Stimulated activated naive CD8-positive, alpha-beta T cell treated with anti-CD3 and anti-CD28 coated beads, Interleukin-15, Interleukin-2, amounts not matched to agents 100 ng/mL and 50 ng/mL, for 24 hours (primary cell): Measurements from ENCODE around the gene ACSS1.

Source experiments
- H3K27ac Mint-ChIP-seq: one replicate; pipeline ENCODE4 v1.8.0; 2021; ENCODE audit warnings: mild to moderate bottlenecking, mixed read lengths
- H3K27me3 Mint-ChIP-seq: one replicate; pipeline ENCODE4 v1.8.0; 2021; ENCODE audit warnings: mixed read lengths
- H3K36me3 Mint-ChIP-seq: one replicate; pipeline ENCODE4 v1.8.0; 2021; ENCODE audit warnings: low read depth, mixed read lengths
- H3K4me1 Mint-ChIP-seq: one replicate; pipeline ENCODE4 v1.8.0; 2021; ENCODE audit warnings: low read depth, mixed read lengths
- H3K4me3 Mint-ChIP-seq: one replicate; pipeline ENCODE4 v1.8.0; 2021; ENCODE audit warnings: mild to moderate bottlenecking, mixed read lengths
- H3K9me3 Mint-ChIP-seq: one replicate; pipeline ENCODE4 v1.8.0; 2021; ENCODE audit warnings: mixed read lengths

ACSS1 gene

DNA sequence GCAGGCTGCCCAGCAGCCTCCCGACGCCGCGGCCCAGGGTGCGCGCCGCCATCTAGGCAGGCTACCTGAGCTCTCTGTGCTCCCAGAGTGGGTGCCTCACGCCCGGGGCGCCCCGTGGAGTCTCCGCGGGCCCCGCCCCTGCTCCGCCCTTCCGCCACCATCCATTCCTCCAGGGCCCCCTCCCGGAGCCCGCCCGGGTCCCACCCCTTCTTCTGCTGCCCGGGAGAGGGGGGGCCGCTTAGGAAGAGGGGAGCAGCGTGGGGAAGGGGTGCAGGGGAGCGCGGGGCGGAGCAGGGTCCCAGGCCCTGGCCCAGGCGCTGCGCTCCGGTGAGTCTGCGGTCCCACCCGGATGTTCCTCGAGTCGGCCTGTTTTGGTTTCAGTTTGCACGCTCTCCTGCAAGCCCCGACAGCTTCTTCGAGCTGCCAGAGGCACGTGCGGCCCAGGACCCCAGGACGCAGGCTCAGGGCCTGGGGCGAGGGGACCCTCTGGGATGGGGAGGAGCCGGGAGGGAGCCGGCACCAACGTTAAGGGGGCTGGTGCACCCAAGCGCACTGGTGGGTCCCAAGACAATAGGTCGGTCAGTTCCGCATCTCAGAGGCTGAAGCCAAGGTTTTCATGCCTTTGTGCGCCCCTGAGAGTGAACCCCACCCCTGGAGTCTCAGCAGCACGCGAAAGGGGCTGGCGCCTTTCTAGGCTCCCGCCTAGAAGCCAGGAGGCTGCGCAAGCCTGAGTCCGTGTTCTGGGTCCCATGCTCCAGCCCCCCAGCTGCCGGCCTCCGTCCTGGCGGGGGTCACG, at the start of gene ACSS1:
TSS of gene ACSS1 (minus strand) at position 89 of the 796 bp plus-strand sequence. CDS start at position 52, 37 bp downstream.
- Mint-ChIP-seq H3K4me1 (peaks cover 49% of the 10 kb centered on the region), H3K9me3 (no peaks in the 10 kb centered on the region), H3K36me3 (no peaks in the 10 kb centered on the region), H3K27ac (peak within 1 kb of the TSS; percentile 45), H3K27me3 (no peaks in the 10 kb centered on the region), H3K4me3 (peak within 1 kb of the TSS; percentile 75)

DNA sequence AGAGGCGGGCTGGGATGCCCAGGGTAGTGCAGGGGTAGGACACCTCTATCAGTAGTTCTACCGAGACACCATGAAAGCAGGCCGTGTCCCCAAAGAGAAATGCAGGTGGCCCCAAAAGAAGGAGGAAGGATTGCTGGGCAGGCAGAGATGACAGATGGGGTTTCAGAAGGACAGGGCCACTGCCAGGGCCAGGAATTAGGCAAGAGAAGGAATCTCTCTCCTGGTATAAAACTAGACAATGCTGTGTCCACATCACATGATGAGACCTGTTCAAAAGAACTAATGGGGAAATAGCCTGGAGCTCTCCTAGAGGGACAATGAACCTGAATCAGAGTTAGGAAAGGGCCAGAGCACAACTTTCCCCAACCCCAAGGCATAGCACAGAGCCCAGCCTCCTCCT, 45.6 kb upstream of the ACSS1 start:
- no peaks in the 10 kb centered on the region for H3K36me3 Mint-ChIP-seq
- H3K27me3 Mint-ChIP-seq = peaks cover 28% of the 10 kb centered on the region
- H3K4me1 Mint-ChIP-seq = peaks cover 14% of the 10 kb centered on the region
- H3K4me3 Mint-ChIP-seq = no peak overlapping the region
- H3K9me3 Mint-ChIP-seq = no peaks in the 10 kb centered on the region
- H3K27ac Mint-ChIP-seq = no peak overlapping the region

DNA sequence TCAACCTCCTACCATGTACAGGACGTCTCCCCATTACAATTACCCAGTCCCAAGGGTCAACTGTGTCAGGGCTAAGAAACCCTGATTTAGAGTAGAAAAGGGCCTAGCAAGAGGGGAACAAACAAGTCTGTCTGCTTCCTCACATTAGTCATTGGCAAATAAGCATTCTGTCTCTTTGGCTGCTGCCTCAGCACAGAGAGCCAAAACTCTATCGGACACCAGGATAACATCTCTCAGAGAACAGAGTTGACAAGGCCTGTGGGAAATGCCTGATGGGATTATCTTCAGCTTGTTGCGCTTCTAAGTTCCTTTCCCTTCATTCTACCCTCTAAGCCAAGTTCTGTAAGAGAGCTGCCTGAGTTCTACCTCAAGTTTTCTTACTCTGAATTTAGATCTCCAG, 43.0 kb upstream of the ACSS1 start:
- Mint-ChIP-seq H3K27me3 (peaks cover 8% of the 10 kb centered on the region), H3K9me3 (no peaks in the 10 kb centered on the region), H3K36me3 (no peaks in the 10 kb centered on the region), H3K4me3 (no peak overlapping the region), H3K4me1 (peaks cover 23% of the 10 kb centered on the region), H3K27ac (no peak overlapping the region)

DNA sequence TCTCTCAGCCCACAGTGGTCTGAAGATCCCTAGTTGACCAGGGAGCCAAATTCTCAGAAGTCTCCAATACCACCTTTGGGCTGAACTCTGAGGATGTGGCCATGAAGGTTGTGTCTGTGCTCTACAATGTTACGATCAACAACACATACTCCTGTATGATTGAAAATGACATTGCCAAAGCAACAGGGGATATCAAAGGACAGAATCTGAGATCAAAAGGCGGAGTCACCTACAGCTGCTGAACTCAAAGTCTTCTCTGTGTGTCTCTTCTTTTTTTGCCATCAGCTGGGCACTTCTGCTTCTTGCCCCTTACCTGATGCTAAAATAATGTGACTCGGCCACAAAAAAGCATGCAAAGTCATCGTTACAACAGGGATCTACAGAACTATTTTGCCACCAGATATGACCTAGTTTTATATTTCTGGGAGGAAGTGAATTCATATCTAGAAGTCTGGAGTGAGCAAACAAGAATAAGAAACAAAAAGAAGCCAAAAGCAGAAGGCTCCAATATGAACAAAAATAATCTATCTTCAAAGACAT, 41.7 kb upstream of the ACSS1 start:
- Mint-ChIP-seq H3K4me3 (no peak overlapping the region), H3K36me3 (no peaks in the 10 kb centered on the region), H3K4me1 (peaks cover 23% of the 10 kb centered on the region), H3K27me3 (peaks cover 8% of the 10 kb centered on the region), H3K27ac (no peak overlapping the region), H3K9me3 (no peaks in the 10 kb centered on the region)

DNA sequence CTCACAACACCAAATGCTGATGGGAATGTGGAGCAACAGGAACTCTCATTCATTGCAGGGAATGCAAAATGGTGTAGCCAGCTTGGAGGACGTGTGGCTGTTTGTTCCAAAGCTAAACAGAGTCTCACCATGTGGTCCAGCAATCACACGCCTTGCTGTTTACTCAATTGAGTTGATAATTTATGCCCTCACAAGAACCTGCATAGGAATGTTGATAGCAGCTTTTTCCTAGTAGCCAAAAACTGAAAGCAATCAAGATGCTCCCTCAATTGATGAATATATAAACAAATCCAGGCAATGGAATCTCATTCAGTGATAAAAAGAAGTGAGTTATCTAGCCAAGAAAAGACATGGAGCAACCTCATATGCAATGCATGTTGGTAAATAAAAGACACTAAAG, 39.6 kb upstream of the ACSS1 start:
- H3K27me3 Mint-ChIP-seq = peaks cover 4% of the 10 kb centered on the region
- H3K9me3 Mint-ChIP-seq = no peaks in the 10 kb centered on the region
- no peak overlapping the region for H3K4me3 Mint-ChIP-seq
- no peak overlapping the region for H3K27ac Mint-ChIP-seq
- H3K4me1 Mint-ChIP-seq = peaks cover 23% of the 10 kb centered on the region
- H3K36me3 Mint-ChIP-seq = no peaks in the 10 kb centered on the region

DNA sequence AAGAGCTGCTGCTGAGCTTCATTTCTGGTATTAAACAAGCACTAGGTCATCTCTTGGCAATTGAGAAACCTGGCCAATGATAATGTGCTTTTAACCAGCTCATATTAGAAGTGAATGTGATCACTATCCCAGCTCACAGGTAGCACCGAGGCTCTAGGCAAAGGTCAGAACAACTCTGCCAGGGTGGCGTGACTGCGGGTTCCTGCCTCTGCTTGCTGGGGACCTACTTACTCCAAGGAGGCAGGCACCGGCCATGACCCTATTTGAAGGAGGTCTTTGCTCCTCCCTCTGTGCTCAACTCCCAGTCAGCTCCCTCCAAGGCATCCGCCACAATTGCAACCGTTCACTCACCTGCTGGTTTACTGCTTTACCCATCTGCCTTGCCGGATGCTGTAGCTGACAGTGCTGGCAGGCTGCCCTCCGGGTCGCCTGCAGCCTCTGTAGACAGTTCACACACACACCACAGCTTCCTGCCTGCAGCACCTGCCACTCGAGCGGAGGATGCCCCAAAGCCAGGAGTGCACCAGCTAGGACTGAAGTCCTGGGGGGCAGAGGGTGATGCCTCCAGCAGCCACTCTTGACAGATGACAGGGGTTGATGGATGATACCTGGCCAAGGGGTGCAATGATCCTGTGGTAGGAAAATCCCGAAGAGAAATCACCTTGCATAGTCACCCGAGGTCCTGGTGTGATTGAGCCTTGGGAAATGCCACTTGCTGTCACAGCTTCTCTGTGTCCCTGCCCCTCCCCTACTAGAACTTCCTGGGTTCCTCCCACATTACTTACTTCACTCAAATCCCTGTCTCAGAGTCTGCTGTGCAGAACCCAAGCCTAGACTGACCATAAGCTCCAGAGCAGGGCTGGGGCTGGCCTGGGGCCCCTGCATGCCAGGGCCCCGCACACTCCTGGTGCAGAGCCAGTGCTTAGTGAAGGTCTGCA, 32.8 kb upstream of the ACSS1 start:
- Mint-ChIP-seq H3K4me1 (peaks cover 19% of the 10 kb centered on the region), H3K36me3 (no peaks in the 10 kb centered on the region), H3K27ac (no peak overlapping the region)

DNA sequence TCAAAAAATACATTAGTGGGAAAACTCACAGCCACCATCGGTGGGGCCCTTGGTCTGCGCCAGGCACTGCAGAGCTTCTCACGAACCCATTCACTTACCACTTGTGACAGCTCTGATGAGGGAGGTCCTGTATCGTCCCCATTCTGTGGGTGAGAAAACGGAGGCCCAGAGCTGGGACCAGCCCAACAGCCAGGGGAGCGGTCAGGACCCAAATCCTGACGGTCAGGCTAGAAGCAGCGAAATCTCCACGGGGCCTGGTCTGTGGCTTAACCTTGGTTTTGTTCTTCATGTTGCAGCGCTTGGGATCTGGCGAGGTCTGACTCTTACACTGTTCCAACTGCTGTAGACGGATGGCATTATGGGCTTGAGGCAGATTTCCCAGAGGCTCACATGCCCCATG, 31.7 kb upstream of the ACSS1 start:
- no peak overlapping the region for H3K27ac Mint-ChIP-seq
- H3K4me3 Mint-ChIP-seq = no peak overlapping the region
- no peaks in the 10 kb centered on the region for H3K9me3 Mint-ChIP-seq
- H3K36me3 Mint-ChIP-seq = no peaks in the 10 kb centered on the region
- peaks cover 21% of the 10 kb centered on the region for H3K4me1 Mint-ChIP-seq
- peaks cover 20% of the 10 kb centered on the region for H3K27me3 Mint-ChIP-seq

More for the DNA sequence above, 32.8 kb upstream of the ACSS1 start:
- Mint-ChIP-seq H3K27me3 (peaks cover 11% of the 10 kb centered on the region), H3K4me3 (no peak overlapping the region), H3K9me3 (no peaks in the 10 kb centered on the region)

DNA sequence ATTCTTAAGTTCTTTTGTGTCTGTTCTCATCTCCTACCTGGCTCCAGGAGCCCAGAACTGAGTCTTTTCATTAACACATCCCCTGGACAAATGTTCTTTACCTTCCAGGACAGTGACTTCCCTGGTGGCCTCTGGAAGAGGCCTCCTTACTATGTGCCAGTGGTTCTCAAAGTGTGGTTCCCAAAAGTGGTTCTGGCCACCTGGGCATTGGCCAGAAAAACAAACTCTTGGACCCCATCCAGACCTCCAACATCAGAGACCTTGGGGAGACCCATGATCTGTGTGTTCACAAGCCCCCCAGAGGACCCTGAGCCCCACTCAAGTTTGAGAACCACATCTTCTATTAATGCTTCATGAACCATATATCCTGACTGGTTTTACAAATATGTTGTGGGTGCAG, 31.2 kb upstream of the ACSS1 start:
- Mint-ChIP-seq H3K4me3 (no peak overlapping the region), H3K27ac (no peak overlapping the region), H3K27me3 (peaks cover 26% of the 10 kb centered on the region), H3K9me3 (no peaks in the 10 kb centered on the region), H3K4me1 (peaks cover 26% of the 10 kb centered on the region), H3K36me3 (no peaks in the 10 kb centered on the region)

DNA sequence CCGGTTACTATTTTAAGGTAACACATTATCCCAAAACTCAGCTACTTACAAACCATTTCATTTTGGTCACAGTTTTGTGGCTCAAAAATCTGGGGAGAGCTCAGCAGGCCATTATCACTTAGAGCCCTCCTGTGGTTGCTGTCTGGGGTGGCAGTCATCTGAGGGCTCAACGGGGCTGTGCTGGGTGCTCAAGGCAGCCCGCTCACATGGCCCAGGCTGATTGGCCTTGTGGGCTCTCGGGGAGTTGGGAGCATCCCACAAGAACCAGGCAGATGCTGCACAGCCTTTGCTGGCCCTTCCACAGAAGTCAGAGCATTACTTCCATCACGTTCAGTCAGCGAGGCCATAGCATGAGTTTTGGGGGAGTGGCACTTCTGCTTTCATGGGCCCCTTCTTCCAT, 30.3 kb upstream of the ACSS1 start:
- no peak overlapping the region for H3K4me3 Mint-ChIP-seq
- no peak overlapping the region for H3K27ac Mint-ChIP-seq
- H3K36me3 Mint-ChIP-seq = no peaks in the 10 kb centered on the region
- H3K4me1 Mint-ChIP-seq = peaks cover 34% of the 10 kb centered on the region
- H3K9me3 Mint-ChIP-seq = no peaks in the 10 kb centered on the region
- H3K27me3 Mint-ChIP-seq = peaks cover 34% of the 10 kb centered on the region

DNA sequence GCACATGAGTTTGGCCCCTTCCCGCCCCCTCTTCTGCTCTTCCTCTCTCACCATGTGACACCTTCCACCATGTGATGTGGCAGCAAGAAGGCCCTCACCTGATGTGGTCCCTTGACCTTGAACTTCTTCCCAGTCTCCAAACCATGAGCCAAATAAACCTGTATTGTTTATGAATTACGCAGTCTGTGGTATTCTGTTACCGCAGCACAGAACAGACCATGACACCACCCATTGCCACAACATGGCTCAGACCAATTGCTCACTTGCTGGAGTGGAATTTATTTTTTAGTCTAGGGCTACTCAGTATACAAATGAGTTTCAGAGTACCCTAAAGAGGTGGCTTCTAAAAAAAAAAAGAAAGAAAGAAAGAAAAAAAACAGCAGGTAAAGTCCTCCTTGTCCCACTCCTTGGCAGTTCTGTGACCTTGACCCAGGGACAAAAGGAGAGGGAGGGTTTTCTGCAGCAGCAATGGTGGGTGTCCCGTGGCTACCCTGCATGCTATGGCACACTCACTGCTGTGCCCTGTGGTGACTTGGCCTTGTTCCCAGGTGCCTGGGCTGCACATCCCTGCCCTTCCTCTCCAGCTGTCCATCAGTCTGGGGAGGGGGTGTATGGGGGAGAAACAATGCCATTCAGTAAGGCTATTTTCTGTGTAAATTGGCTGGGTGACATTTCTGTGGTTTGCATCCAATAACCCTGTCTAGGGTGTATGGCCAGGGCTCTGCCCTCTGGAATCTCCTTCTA, 29.4 kb upstream of the ACSS1 start:
- Mint-ChIP-seq H3K27me3 (peaks cover 41% of the 10 kb centered on the region), H3K4me3 (no peak overlapping the region), H3K36me3 (no peaks in the 10 kb centered on the region), H3K27ac (no peak overlapping the region), H3K9me3 (no peaks in the 10 kb centered on the region), H3K4me1 (peaks cover 39% of the 10 kb centered on the region)

DNA sequence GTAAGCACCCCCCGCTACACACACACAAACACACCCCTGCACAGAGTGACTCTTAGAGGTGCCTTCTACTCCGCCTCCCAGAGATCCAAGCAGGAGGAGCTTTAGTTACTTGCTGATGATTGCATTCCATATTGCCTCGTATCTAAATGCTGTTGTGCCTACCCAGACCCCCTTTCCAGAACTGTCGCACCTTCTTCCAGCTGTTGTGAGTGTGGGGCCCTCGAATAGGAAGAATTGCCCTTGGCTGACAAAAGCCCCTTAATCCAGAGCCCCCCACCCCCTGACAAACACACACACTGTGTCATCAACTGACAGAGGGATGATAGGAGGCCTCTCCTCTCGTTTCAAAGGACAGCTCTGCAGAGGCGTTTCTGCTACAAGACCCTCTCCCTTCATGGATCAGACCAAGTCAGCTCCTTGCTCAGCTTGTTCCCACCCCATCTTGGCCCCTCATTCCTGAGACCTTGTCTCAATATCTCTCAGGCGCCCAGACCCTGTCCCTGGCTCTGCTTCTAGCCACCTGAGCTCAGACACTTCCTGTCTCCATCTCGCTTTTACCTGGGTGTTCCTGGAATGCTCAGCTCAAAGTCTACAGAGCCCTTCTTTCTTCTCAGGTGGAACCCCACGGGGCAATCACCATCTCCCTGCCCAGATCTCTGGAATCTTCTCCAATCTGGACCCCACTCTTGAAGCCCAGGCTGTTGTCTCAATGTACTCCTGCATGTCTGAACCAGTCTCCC, 28.0 kb upstream of the ACSS1 start:
- Mint-ChIP-seq H3K36me3 (no peaks in the 10 kb centered on the region), H3K27ac (no peak overlapping the region), H3K27me3 (peaks cover 49% of the 10 kb centered on the region), H3K4me3 (no peak overlapping the region), H3K9me3 (no peaks in the 10 kb centered on the region), H3K4me1 (peaks cover 37% of the 10 kb centered on the region)

DNA sequence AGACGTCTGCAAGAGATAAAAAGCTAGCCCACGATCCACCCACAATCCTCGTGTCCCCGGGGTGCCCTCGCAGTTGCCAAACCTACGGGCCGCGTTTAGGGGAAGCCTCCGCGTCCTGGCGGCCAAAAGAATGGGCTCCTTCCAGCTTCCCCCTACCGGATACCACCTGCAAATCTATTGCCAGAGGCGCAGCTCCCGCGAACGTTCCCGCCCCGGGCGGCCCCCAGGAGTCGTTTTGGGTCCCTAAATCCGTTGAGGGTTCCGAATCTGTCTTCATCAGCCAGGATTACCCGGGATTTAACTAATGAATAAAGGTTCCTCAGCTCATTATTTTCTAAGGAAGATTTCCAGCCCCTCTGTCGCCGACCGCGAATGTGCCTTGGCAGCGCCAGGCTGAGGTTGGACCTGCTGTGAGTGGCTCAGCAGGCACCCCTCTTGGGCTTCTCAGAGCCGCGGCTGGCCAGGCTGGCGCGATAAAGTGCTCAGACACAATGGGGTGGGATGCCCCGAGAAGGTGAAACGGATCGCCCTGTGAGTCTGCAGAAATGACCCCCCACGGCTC, 26.8 kb upstream of the ACSS1 start:
- Mint-ChIP-seq H3K27ac (no peak overlapping the region), H3K9me3 (no peaks in the 10 kb centered on the region), H3K27me3 (peaks cover 62% of the 10 kb centered on the region), H3K4me1 (peaks cover 29% of the 10 kb centered on the region), H3K36me3 (no peaks in the 10 kb centered on the region), H3K4me3 (peak overlapping the region; percentile 26)

DNA sequence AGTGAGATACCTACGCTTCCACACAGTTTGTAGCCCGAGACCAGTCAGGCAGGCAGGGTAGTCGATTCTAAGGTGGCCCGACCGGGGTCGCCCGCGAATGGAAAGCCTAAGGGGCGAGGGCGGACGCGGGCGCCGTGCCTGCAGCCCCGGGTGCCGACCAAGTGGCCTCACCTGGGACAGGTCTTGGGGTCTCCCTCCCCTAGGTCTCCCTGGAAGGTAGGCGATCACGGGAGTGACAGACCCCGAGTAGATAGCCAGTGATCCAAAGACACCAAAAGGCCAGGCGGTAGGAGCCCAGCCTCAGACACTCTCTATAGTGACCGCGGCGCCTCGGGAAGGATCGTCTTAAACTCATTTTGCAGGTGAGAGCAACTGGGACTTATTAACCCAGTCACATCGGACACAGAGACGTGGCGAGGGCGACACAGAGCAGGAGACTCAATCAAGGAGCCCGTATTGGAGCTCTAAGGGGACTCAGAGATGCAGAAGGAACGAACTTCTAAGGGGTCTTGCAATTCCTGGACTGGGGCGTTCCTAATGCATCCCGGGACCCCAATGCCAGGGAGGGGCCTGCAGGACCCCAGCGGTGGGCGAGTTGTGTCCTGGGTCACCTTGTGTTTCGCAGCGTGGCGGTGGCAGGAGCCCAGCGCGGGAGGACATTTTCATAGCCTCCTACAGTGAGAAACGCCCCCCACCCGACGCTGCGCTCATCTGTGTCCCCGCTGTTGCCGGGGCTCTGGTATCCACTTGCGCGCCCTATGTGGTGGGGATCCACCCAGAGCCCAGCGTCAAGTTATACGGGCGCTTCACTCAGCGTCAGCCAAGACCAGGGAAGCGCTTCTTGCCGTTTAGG, 26.1 kb upstream of the ACSS1 start:
- Mint-ChIP-seq H3K9me3 (no peaks in the 10 kb centered on the region), H3K27me3 (peaks cover 67% of the 10 kb centered on the region), H3K4me3 (peak overlapping the region; percentile 68)

More for the DNA sequence above, 26.1 kb upstream of the ACSS1 start:
- H3K36me3 Mint-ChIP-seq = no peaks in the 10 kb centered on the region
- H3K27ac Mint-ChIP-seq = no peak overlapping the region
- H3K4me1 Mint-ChIP-seq = peaks cover 28% of the 10 kb centered on the region
